K562 (cell line): ENCODE data around the gene ABCA7. TPM values are rescaled to one million over a fixed set of nuclear protein-coding genes. Genes with fewer than 3 reads are reported as not detected.

Experiments used
- ATAC-seq: fragments of 200-7000 bp; cut with Tn5 transposase; 3 replicates; pipeline ENCODE4 v1.9.1; 2020; ENCODE audit warnings: moderate library complexity
- BruUV-seq: library from RNA; stranded (reverse); fragments of 400-500 nt; replicated peaks from 2 replicates; lab custom pipeline; 2021; lab: Mats Ljungman, UMichigan
- CTCF ChIA-PET: fragments of 300-600 bp; formaldehyde crosslinking; extraction: SDS; loops from one replicate; lab custom pipeline; 2021; ENCODE audit warnings: low intra/inter-chr PET ratio; lab: Yijun Ruan, JAX
- POLR2A ChIA-PET: fragments of 300-600, 350-650 bp; sonication (Branson Sonifier 250); formaldehyde crosslinking; extraction: SDS; loops from one replicate; lab custom pipeline; 2021; ENCODE audit warnings: antibody characterized with exemption, inconsistent platforms; lab: Yijun Ruan, JAX
- DNase-seq, 4 experiments: peaks; one replicate each; pipeline versions ENCODE4 v3.0.0 to v3.0.0-alpha.2; 2011 to 2018; ENCODE audit warnings: low spot score in 3 of 4, mixed read lengths in 3 of 4; ENCODE audit errors: extremely low read depth in 1 of 4
- FAIRE-seq: peaks from 2 replicates; lab custom pipeline; 2011; peaks lifted over from hg19 to GRCh38; lab: Jason Lieb, UNC
- H2AFZ ChIP-seq: 2 replicates; pipeline ENCODE4 v1.6.0; 2011; ENCODE audit warnings: low read depth, low read length, control low read depth, inconsistent platforms
- H3K27ac ChIP-seq: fragments of 200-600 bp; 3 replicates; pipeline ENCODE4 v1.8.0; 2011; ENCODE audit warnings: low read depth, mild to moderate bottlenecking, control low read depth, inconsistent platforms, low read length, moderate library complexity, mixed read lengths; ENCODE audit errors: extremely low read depth
- H3K27me3 ChIP-seq, 2 experiments: fragments of 300-600 bp in 1 of 2; 2 replicates in 1 of 2; 3 replicates in 1 of 2; pipeline versions ENCODE4 v1.6.0 to v1.8.0; 2011; ENCODE audit warnings: inconsistent platforms in 2 of 2, low read length in 2 of 2, mild to moderate bottlenecking in 1 of 2, mixed read lengths in 1 of 2, moderate library complexity in 1 of 2; ENCODE audit not compliant: control insufficient read depth in 2 of 2, insufficient read depth in 2 of 2
- H3K36me3 ChIP-seq: fragments of 300-600 bp; 3 replicates; pipeline ENCODE4 v1.8.0; 2011; ENCODE audit warnings: mild to moderate bottlenecking, low read length, inconsistent platforms; ENCODE audit not compliant: control insufficient read depth, insufficient read depth
- H3K4me1 ChIP-seq, 2 experiments: fragments of 200-600 bp in 1 of 2; replicated peaks in 1 of 2; 2 replicates in 1 of 2; 3 replicates in 1 of 2; pipeline versions ENCODE4 v1.5.1 to v1.8.0; 2011; ENCODE audit warnings: inconsistent platforms in 2 of 2, low read length in 2 of 2, mild to moderate bottlenecking in 1 of 2, mixed read lengths in 1 of 2, moderate library complexity in 1 of 2; ENCODE audit not compliant: control insufficient read depth in 2 of 2, insufficient read depth in 2 of 2
- H3K4me2 ChIP-seq: 2 replicates; pipeline ENCODE4 v1.6.1; 2011; ENCODE audit warnings: low read length, control low read depth, inconsistent platforms, mixed read lengths; ENCODE audit not compliant: insufficient read depth
- H3K4me3 ChIP-seq: fragments of 200-600 bp; sonication (generic), shearing (Covaris generic); 2 replicates; pipeline ENCODE4 v1.5.1; 2016; ENCODE audit warnings: control low read depth, inconsistent platforms
- H3K79me2 ChIP-seq: fragments of 200-600 bp; 3 replicates; pipeline ENCODE4 v1.8.0; 2011; ENCODE audit warnings: low read length, inconsistent platforms; ENCODE audit not compliant: control insufficient read depth, insufficient read depth
- H3K9ac ChIP-seq, 2 experiments: 2 replicates each; pipeline versions ENCODE4 v1.6.0 to v1.6.1; 2011; ENCODE audit warnings: low read depth in 2 of 2, low read length in 2 of 2, control low read depth in 1 of 2, inconsistent platforms in 1 of 2, mild to moderate bottlenecking in 1 of 2, mixed read lengths in 1 of 2; ENCODE audit not compliant: insufficient read depth in 1 of 2
- H3K9me1 ChIP-seq: one replicate; pipeline ENCODE4 v1.6.0; 2011; ENCODE audit warnings: inconsistent platforms, mild to moderate bottlenecking, low read length, moderate library complexity; ENCODE audit not compliant: control insufficient read depth, insufficient read depth
- H3K9me3 ChIP-seq: replicated peaks from 2 replicates; pipeline ENCODE4 v1.5.1; 2011; ENCODE audit warnings: low read depth, low read length, inconsistent platforms; ENCODE audit not compliant: control insufficient read depth, insufficient read depth
- H4K20me1 ChIP-seq: replicated peaks from 2 replicates; pipeline ENCODE4 v1.6.1; 2011; ENCODE audit warnings: low read length, inconsistent platforms, mixed read lengths; ENCODE audit not compliant: control insufficient read depth, insufficient read depth
- C11orf30 ChIP-seq: fragments of 450-650 bp; IDR thresholded peaks from 2 replicates; pipeline ENCODE4 v1.6.1; 2016; ENCODE audit warnings: low read depth, mild to moderate bottlenecking
- CEBPG ChIP-seq, 3 experiments: fragments of 200-800 bp in 1 of 3; sonication (Bioruptor generic) in 1 of 3; sonication (generic) in 1 of 3; formaldehyde crosslinking in 1 of 3; IDR thresholded peaks in 2 of 3; conservative IDR thresholded peaks in 1 of 3; 2 replicates each; pipeline versions ENCODE4 v1.6.1 to v1.8.0; 2016 to 2022; ENCODE audit warnings: missing compliant biosample characterization in 2 of 3, missing genetic modification characterization in 2 of 3, mild to moderate bottlenecking in 1 of 3, missing genetic modification reagents in 1 of 3
- CSDE1 ChIP-seq, 2 experiments: fragments of 450-650 bp; IDR thresholded peaks; 2 replicates each; pipeline ENCODE4 v1.6.1; 2016; ENCODE audit warnings: mild to moderate bottlenecking in 1 of 2
- E2F1 ChIP-seq: sonication (generic); formaldehyde crosslinking; IDR thresholded peaks from 2 replicates; pipeline ENCODE4 v1.8.1; 2023; ENCODE audit warnings: mild to moderate bottlenecking, missing genetic modification reagents, moderate library complexity
- ETS2 ChIP-seq: IDR thresholded peaks from 2 replicates; pipeline ENCODE4 v1.6.1; 2016; ENCODE audit warnings: borderline replicate concordance, missing genetic modification characterization, mild to moderate bottlenecking, moderate library complexity, missing compliant biosample characterization; ENCODE audit not compliant: poor library complexity, severe bottlenecking
- FOXA3 ChIP-seq, 2 experiments: fragments of 450-650 bp in 1 of 2; sonication (generic) in 1 of 2; formaldehyde crosslinking; IDR thresholded peaks in 1 of 2; conservative IDR thresholded peaks in 1 of 2; 2 replicates each; pipeline versions ENCODE4 v1.4.0 to v1.8.0; 2020 to 2022; ENCODE audit warnings: mild to moderate bottlenecking in 2 of 2, missing genetic modification reagents in 1 of 2
- MTA1 ChIP-seq: fragments of 450-650 bp; IDR thresholded peaks from 2 replicates; pipeline ENCODE4 v1.6.1; 2017; ENCODE audit warnings: borderline replicate concordance
- NUFIP1 ChIP-seq: fragments of 450-650 bp; IDR thresholded peaks from 2 replicates; pipeline ENCODE4 v1.6.1; 2018; ENCODE audit not compliant: partially characterized antibody
- PATZ1 ChIP-seq: fragments of 250-450 bp; sonication (Bioruptor Pico); IDR thresholded peaks from 2 replicates; pipeline ENCODE4 v1.5.0; 2020; ENCODE audit warnings: mild to moderate bottlenecking, borderline replicate concordance
- PRPF4 ChIP-seq: fragments of 200-400 bp; formaldehyde crosslinking; IDR thresholded peaks from one replicate; pipeline ENCODE4 v1.6.1; 2017; ENCODE audit warnings: low read length, low read depth, mild to moderate bottlenecking; ENCODE audit not compliant: insufficient read depth, poor library complexity, severe bottlenecking
- RBM14 ChIP-seq: fragments of 200-400 bp; formaldehyde crosslinking; IDR thresholded peaks from 2 replicates; pipeline ENCODE4 v1.6.1; 2018; ENCODE audit warnings: low read depth, mild to moderate bottlenecking, low read length, moderate library complexity, borderline replicate concordance; ENCODE audit not compliant: insufficient read depth
- RUNX1 ChIP-seq: sonication (generic); IDR thresholded peaks from 2 replicates; pipeline ENCODE4 v1.6.1; 2016; ENCODE audit warnings: antibody characterized with exemption, low read depth
- SNAPC5 ChIP-seq: fragments of 250-450 bp; sonication (Bioruptor Pico); IDR thresholded peaks from 2 replicates; pipeline ENCODE4 v1.8.0; 2021; ENCODE audit warnings: moderate library complexity, mild to moderate bottlenecking, inconsistent platforms
- ZNF316 ChIP-seq: fragments of 450-650 bp; IDR thresholded peaks from 2 replicates; pipeline ENCODE4 v1.6.1; 2016
- WGBS: fragments of 100-300 bp; shearing (Covaris generic); methylation state at CpG from one replicate; pipeline ENCODE4 v1.1.6; 2016; ENCODE audit warnings: low coverage, mixed read lengths; ENCODE audit not compliant: insufficient coverage; ENCODE audit errors: missing lambda C conversion rate; 5-methylcytosine and 5-hydroxymethylcytosine counted together
- in situ Hi-C: fragments of 300-500 bp; cut with MboI; formaldehyde crosslinking; loops from 4 replicates; pipeline ENCODE4 v1.15.0; 2018; ENCODE audit warnings: inconsistent platforms, mixed read lengths
- intact Hi-C: fragments of 100-400 bp; cut with micrococcal nuclease; formaldehyde crosslinking; loops from 2 replicates; pipeline ENCODE4 v1.14.2; 2022
- polyA plus RNA-seq, 8 experiments: library from polyadenylated mRNA; depleted of rRNA in 4 of 8; stranded (reverse) in 5 of 8; unstranded in 3 of 8; fragments of >200 nt; fragmentation: Nextera tagmentation in 2 of 8; fragmentation: Illumina TruSeq in 1 of 8; extraction: Ambion mirVana in 2 of 8; extraction: Trizol in 1 of 8; gene quantifications; 2 replicates each; pipeline versions ENCODE4 v1.2.1 to v1.2.3, GENCODE V29; 2011 to 2014; ENCODE audit warnings: inconsistent platforms in 1 of 8, missing spikeins in 1 of 8
- total RNA-seq, 7 experiments: library from RNA; depleted of rRNA in 6 of 7; stranded (reverse); fragments of >200 nt in 6 of 7; fragmentation: Illumina TruSeq in 2 of 7; extraction: Trizol in 2 of 7; gene quantifications; 2 replicates each; pipeline versions ENCODE4 v1.2.1 to v1.2.3, GENCODE V29; 2011 to 2021; ENCODE audit warnings: low replicate concordance in 1 of 7

ABCA7 gene
- total and polyA plus RNA-seq, 9 of the 15 experiments (the other 6 are each of a cell fraction or from before 2014, with no cell fraction given) = 2.3 to 96.1 (median 31.2) TPM

GRCh38 chr19:990119-990571, 49.8 kb upstream of the ABCA7 start:
- H3K36me3 ChIP-seq = peaks cover 89% of the 10 kb centered on the region; the same call in 2 of the 3 replicates
- peaks cover 7 to 79% of the 10 kb centered on the region in 2 experiments; a peak in 4 of 5 replicates for H3K4me1 ChIP-seq
- intact Hi-C loops (no loop called here), in situ Hi-C loops (no loop called here)
- DNase-seq = no peak
- H4K20me1 ChIP-seq = no peaks in the 10 kb centered on the region; the same call in 1 of the 2 replicates
- no peak overlapping the region for H3K9ac ChIP-seq
- H3K79me2 ChIP-seq = peaks cover 9% of the 10 kb centered on the region
- no peak for FAIRE-seq
- no peak for ATAC-seq
- TF ChIP-seq MTA1 (no peak), ZNF316 (no peak), SNAPC5 (CRISPR knock-in tag) (no peak), NUFIP1 (no peak), C11orf30 (no peak), PRPF4 (no peak), RBM14 (no peak), CEBPG (CRISPR knock-in tag; IDR thresholded peaks at IDR 0.05) (no peak), CEBPG (tag; conservative IDR thresholded peaks at IDR 0.05 in 1 of 2, IDR thresholded peaks at IDR 0.05 in 1 of 2) (no peak), PATZ1 (CRISPR knock-in tag) (no peak), CSDE1 (IDR thresholded peaks at IDR 0.05) (no peak), E2F1 (CRISPR knock-in tag) (no peak), FOXA3 (CRISPR knock-in tag; conservative IDR thresholded peaks at IDR 0.05 in 1 of 2, IDR thresholded peaks at IDR 0.05 in 1 of 2) (no peak), RUNX1 (no peak), ETS2 (tag) (no peak)
- no peak overlapping the region for H3K27ac ChIP-seq
- WGBS = 87% methylated on average over 22 of the region's 27 CpGs
- H3K4me2 ChIP-seq = no peak overlapping the region
- H3K4me3 ChIP-seq = no peak overlapping the region
- no peak overlapping the region for H2AFZ ChIP-seq
- no peaks in the 10 kb centered on the region for H3K9me3 ChIP-seq
- peaks cover 3% of the 10 kb centered on the region for H3K9me1 ChIP-seq
- ChIA-PET CTCF (no interaction called here), POLR2A (interaction anchor here (0.9 kb wide), 1 partner anchor 254 kb away, joined by 3 read pairs; no protein-coding TSS in a partner anchor)
- no TSS peak for BruUV-seq
- H3K27me3 ChIP-seq = no peaks in the 10 kb centered on the region
